Measurements from ENCODE around the gene DENND2A. TPM values are rescaled to one million over a fixed set of nuclear protein-coding genes. Genes with fewer than 3 reads are reported as not detected.
A peak's percentile ranks its signal among the peaks of the same experiment; 100 is the strongest.
"Not testable (repeated sequence)": the region's sequence is repeated elsewhere in the genome, so short reads cannot be mapped to it uniquely, and the experiment has no call there.

The DENND2A gene
- total RNA-seq, 1 donor from 2014 or later = 32.3 TPM

- Mint-ChIP-seq H3K36me3 (peaks cover 2% of the 10 kb centered on the region), H3K27me3 (ENCODE audit: low read depth) (peaks cover 12% of the 10 kb centered on the region), H3K9me3 (no peaks in the 10 kb centered on the region), H3K4me1 (peaks cover 32% of the 10 kb centered on the region), H3K27ac (peak overlapping the region; percentile 39), H3K4me3 (no peak overlapping the region)
- DNase-seq (ENCODE audit: low spot score in 2 of 2, unreplicated experiment in 2 of 2) = no peak
- TF ChIP-seq, protein P1, sequence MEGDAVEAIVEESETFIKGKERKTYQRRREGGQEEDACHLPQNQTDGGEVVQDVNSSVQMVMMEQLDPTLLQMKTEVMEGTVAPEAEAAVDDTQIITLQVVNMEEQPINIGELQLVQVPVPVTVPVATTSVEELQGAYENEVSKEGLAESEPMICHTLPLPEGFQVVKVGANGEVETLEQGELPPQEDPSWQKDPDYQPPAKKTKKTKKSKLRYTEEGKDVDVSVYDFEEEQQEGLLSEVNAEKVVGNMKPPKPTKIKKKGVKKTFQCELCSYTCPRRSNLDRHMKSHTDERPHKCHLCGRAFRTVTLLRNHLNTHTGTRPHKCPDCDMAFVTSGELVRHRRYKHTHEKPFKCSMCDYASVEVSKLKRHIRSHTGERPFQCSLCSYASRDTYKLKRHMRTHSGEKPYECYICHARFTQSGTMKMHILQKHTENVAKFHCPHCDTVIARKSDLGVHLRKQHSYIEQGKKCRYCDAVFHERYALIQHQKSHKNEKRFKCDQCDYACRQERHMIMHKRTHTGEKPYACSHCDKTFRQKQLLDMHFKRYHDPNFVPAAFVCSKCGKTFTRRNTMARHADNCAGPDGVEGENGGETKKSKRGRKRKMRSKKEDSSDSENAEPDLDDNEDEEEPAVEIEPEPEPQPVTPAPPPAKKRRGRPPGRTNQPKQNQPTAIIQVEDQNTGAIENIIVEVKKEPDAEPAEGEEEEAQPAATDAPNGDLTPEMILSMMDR (IDR thresholded peaks at IDR 0.05; ENCODE audit: unreplicated experiment) = no peak
These were observed 26.9 kb upstream of the DENND2A start for GRCh38 chr7:140667476-140667875.

DNA sequence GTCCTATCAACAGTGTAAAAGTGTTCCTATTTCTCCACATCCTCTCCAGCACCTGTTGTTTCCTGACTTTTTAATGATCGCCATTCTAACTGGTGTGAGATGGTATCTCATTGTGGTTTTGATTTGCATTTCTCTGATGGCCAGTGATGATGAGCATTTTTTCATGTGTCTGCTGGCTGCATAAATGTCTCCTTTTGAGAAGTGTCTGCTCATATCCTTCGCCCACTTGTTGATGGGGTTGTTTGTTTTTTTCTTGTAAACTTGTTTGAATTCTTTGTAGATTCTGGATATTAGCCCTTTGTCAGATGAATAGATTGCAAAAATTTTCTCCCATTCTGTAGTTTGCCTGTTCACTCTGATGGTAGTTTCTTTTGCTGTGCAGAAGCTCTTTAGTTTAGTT lies 22.3 kb upstream of the DENND2A start:
- peaks cover 12% of the 10 kb centered on the region for H3K27me3 Mint-ChIP-seq (ENCODE audit: low read depth)
- H3K9me3 Mint-ChIP-seq; DNase-seq (ENCODE audit: low spot score in 2 of 2, unreplicated experiment in 2 of 2); H3K4me3 Mint-ChIP-seq; H3K4me1 Mint-ChIP-seq; H3K36me3 Mint-ChIP-seq; H3K27ac Mint-ChIP-seq: not testable (repeated sequence)

DNA sequence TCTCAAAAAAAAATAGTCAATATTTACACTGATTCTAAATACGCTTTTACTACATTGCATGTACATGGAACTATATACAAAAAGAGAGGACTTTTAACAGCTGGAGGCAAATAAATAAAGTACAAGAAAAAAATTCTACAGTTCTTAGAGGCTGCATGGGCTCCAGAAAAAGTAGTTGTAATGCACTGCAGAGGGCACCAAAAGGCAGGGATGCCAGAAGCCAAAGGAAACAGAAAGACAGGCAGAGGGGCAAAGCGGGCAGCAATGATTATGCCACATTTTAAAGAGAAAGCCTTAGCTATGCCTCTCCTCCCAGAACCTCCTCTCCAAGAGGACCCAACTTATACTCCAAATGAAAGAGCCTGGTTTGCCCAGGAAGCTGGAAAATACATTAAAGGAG lies 20.5 kb upstream of the DENND2A start:
- TF ChIP-seq, protein P1 (IDR thresholded peaks at IDR 0.05; ENCODE audit: unreplicated experiment) = no peak
- no peak overlapping the region for H3K27ac Mint-ChIP-seq
- peaks cover 14% of the 10 kb centered on the region for H3K4me1 Mint-ChIP-seq
- no peak for DNase-seq (ENCODE audit: low spot score in 2 of 2, unreplicated experiment in 2 of 2)
- no peaks in the 10 kb centered on the region for H3K9me3 Mint-ChIP-seq
- H3K27me3 Mint-ChIP-seq (ENCODE audit: low read depth) = peaks cover 12% of the 10 kb centered on the region
- no peak overlapping the region for H3K4me3 Mint-ChIP-seq
- H3K36me3 Mint-ChIP-seq = peaks cover 2% of the 10 kb centered on the region

- Mint-ChIP-seq H3K9me3 (no peaks in the 10 kb centered on the region), H3K27me3 (ENCODE audit: low read depth) (peaks cover 7% of the 10 kb centered on the region), H3K27ac (no peak overlapping the region), H3K4me3 (no peak overlapping the region), H3K36me3 (peaks cover 2% of the 10 kb centered on the region), H3K4me1 (peaks cover 19% of the 10 kb centered on the region)
- DNase-seq (ENCODE audit: low spot score in 2 of 2, unreplicated experiment in 2 of 2) = no peak
- TF ChIP-seq, protein P1 (IDR thresholded peaks at IDR 0.05; ENCODE audit: unreplicated experiment) = no peak
These were observed 19.2 kb upstream of the DENND2A start for GRCh38 chr7:140659856-140660255.

- TF ChIP-seq, protein P1 (IDR thresholded peaks at IDR 0.05; ENCODE audit: unreplicated experiment) = no peak
- no peak for DNase-seq (ENCODE audit: low spot score in 2 of 2, unreplicated experiment in 2 of 2)
- Mint-ChIP-seq H3K4me1 (peaks cover 22% of the 10 kb centered on the region), H3K27ac (no peak overlapping the region), H3K9me3 (no peaks in the 10 kb centered on the region), H3K4me3 (no peak overlapping the region), H3K27me3 (ENCODE audit: low read depth) (no peaks in the 10 kb centered on the region), H3K36me3 (no peaks in the 10 kb centered on the region)
These were observed 17.3 kb upstream of the DENND2A start for GRCh38 chr7:140657891-140658290.

GRCh38 chr7:140656548-140657515 lies 16.2 kb upstream of the DENND2A start:
- H3K4me3 Mint-ChIP-seq = peak overlapping the region; percentile 45
- peak in 1 of 2 experiments; percentile 47 for DNase-seq (ENCODE audit: low spot score in 2 of 2, unreplicated experiment in 2 of 2)
- H3K27ac Mint-ChIP-seq = peak overlapping the region; percentile 96
- H3K27me3 Mint-ChIP-seq (ENCODE audit: low read depth) = no peaks in the 10 kb centered on the region
- no peaks in the 10 kb centered on the region for H3K9me3 Mint-ChIP-seq
- no peaks in the 10 kb centered on the region for H3K36me3 Mint-ChIP-seq
- peaks cover 22% of the 10 kb centered on the region for H3K4me1 Mint-ChIP-seq
- TF ChIP-seq, protein P1 (IDR thresholded peaks at IDR 0.05; ENCODE audit: unreplicated experiment) = no peak

All from mesothelial cell of epicardium (in vitro differentiated cells).